ENCODE data around the gene CPXM1.

CPXM1 gene

GRCh38 chr20:2840138-2840966 is 39.9 kb upstream of the CPXM1 start, which contains the start of the genes PCED1A and VPS16:
Gene PCED1A, minus strand, starts transcription at chr20:2840655. Its CDS starts 743 bp downstream, at chr20:2839912.
Gene VPS16, plus strand, starts transcription at chr20:2840745. Its CDS starts 30 bp downstream, at chr20:2840775.
- 5% methylated on average over 93 of the region's 98 CpGs for WGBS (ENCODE audit: insufficient coverage)
- H3K27ac ChIP-seq (ENCODE audit: insufficient read depth in 1 of 2, low read depth in 1 of 2, low read length in 2 of 2, poor library complexity in 1 of 2, severe bottlenecking in 2 of 2), result peak within 1 kb of the TSS in 1 of 2 experiments; percentile 78
- peaks cover 3 to 20% (median 13%) of the 10 kb centered on the region in 4 experiments for H3K4me1 ChIP-seq (ENCODE audit: control extremely low read depth in 1 of 4, control insufficient read depth in 4 of 4, insufficient read depth in 4 of 4, low read length in 3 of 4)
- H3K4me3 ChIP-seq (ENCODE audit: control insufficient read depth in 1 of 7, extremely low read depth in 1 of 7, insufficient read depth in 4 of 7, low read depth in 2 of 7, low read length in 6 of 7), result peak within 1 kb of the TSS; percentile 59 to 93 (median 84)
- no peaks in the 10 kb centered on the region for H3K27me3 ChIP-seq (replicated peaks in 2 of 5; ENCODE audit: control insufficient read depth in 4 of 5, insufficient read depth in 5 of 5, low read length in 4 of 5)
- ChIA-PET POLR2A (interaction anchor here (1.6 kb wide), 1 partner anchor 39 kb away, joined by 9 read pairs; no protein-coding TSS in a partner anchor), CTCF (interaction anchor here (0.9 to 1.7 kb wide), 3 partner anchors 9 to 11 kb away, joined by 4 to 7 read pairs (median 6); no protein-coding TSS in a partner anchor)
- H3K36me3 ChIP-seq (ENCODE audit: control insufficient read depth in 4 of 4, insufficient read depth in 4 of 4, low read length in 3 of 4), result peaks cover 0 to 27% (median 22%) of the 10 kb centered on the region in 4 experiments
- DNase-seq, result peak; percentile 82 to 93 (median 93)
- H3K9me3 ChIP-seq (ENCODE audit: control extremely low read depth in 1 of 5, control insufficient read depth in 4 of 5, insufficient read depth in 2 of 5, low read depth in 1 of 5, low read length in 4 of 5), result no peaks in the 10 kb centered on the region

DNA sequence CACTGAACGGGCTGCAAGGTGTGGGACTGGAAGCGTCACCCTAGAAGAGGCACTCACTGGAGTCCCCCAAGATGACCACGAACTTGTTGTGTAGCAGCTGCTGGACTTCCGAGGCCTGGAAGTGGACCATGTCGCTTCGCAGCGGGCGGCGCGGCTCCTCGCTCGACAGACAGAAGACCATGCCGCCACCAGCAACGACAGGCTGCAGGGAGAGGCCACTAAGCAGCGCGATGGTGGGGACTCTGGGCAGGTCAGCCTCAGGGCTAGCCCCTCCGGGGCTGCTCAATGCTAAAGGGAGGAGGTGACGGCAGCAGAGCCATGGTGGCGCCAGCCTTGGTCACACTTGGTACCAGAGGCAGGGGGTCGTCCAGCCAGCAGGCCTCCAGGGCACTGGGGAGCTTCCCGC is 39.3 kb upstream of the CPXM1 start:
- H3K27me3 ChIP-seq (replicated peaks in 2 of 5; ENCODE audit: control insufficient read depth in 4 of 5, insufficient read depth in 5 of 5, low read length in 4 of 5), result no peaks in the 10 kb centered on the region
- DNase-seq, result no peak
- H3K4me1 ChIP-seq (ENCODE audit: control extremely low read depth in 1 of 4, control insufficient read depth in 4 of 4, insufficient read depth in 4 of 4, low read length in 3 of 4), result peaks cover 3 to 20% (median 13%) of the 10 kb centered on the region in 4 experiments
- WGBS (ENCODE audit: insufficient coverage), result 92% methylated on average over 21 of the region's 21 CpGs
- ChIA-PET POLR2A (interaction anchor here (1.6 kb wide), 1 partner anchor 39 kb away, joined by 9 read pairs; no protein-coding TSS in a partner anchor), CTCF (interaction anchor here (1.7 kb wide), 1 partner anchor 10 kb away, joined by 7 read pairs; no protein-coding TSS in a partner anchor)
- peak overlapping the region in 1 of 2 experiments; percentile 78 for H3K27ac ChIP-seq (ENCODE audit: insufficient read depth in 1 of 2, low read depth in 1 of 2, low read length in 2 of 2, poor library complexity in 1 of 2, severe bottlenecking in 2 of 2)
- peaks cover 2 to 30% (median 24%) of the 10 kb centered on the region in 4 experiments for H3K36me3 ChIP-seq (ENCODE audit: control insufficient read depth in 4 of 4, insufficient read depth in 4 of 4, low read length in 3 of 4)
- no peaks in the 10 kb centered on the region for H3K9me3 ChIP-seq (ENCODE audit: control extremely low read depth in 1 of 5, control insufficient read depth in 4 of 5, insufficient read depth in 2 of 5, low read depth in 1 of 5, low read length in 4 of 5)
- peak overlapping the region in 5 of 7 experiments; percentile 17 to 93 (median 87) for H3K4me3 ChIP-seq (ENCODE audit: control insufficient read depth in 1 of 7, extremely low read depth in 1 of 7, insufficient read depth in 4 of 7, low read depth in 2 of 7, low read length in 6 of 7)

GRCh38 chr20:2838847-2839671 is 38.6 kb upstream of the CPXM1 start:
- peaks cover 2 to 31% (median 22%) of the 10 kb centered on the region in 4 experiments for H3K36me3 ChIP-seq (ENCODE audit: control insufficient read depth in 4 of 4, insufficient read depth in 4 of 4, low read length in 3 of 4)
- DNase-seq, result no peak
- 97% methylated on average over 5 of the region's 15 CpGs for WGBS (ENCODE audit: insufficient coverage)
- no peaks in the 10 kb centered on the region for H3K9me3 ChIP-seq (ENCODE audit: control extremely low read depth in 1 of 5, control insufficient read depth in 4 of 5, insufficient read depth in 2 of 5, low read depth in 1 of 5, low read length in 4 of 5)
- ChIA-PET POLR2A (interaction anchor here (1.6 kb wide), 1 partner anchor 38 kb away, joined by 9 read pairs; no protein-coding TSS in a partner anchor), CTCF (interaction anchor here (1.2 to 1.7 kb wide), 3 partner anchors 10 to 126 kb away, joined by 3 to 7 read pairs (median 3); no protein-coding TSS in a partner anchor)
- H3K4me1 ChIP-seq (ENCODE audit: control extremely low read depth in 1 of 4, control insufficient read depth in 4 of 4, insufficient read depth in 4 of 4, low read length in 3 of 4), result peaks cover 3 to 20% (median 13%) of the 10 kb centered on the region in 4 experiments
- H3K27ac ChIP-seq (ENCODE audit: insufficient read depth in 1 of 2, low read depth in 1 of 2, low read length in 2 of 2, poor library complexity in 1 of 2, severe bottlenecking in 2 of 2), result no peak overlapping the region
- no peaks in the 10 kb centered on the region for H3K27me3 ChIP-seq (replicated peaks in 2 of 5; ENCODE audit: control insufficient read depth in 4 of 5, insufficient read depth in 5 of 5, low read length in 4 of 5)
- no peak overlapping the region for H3K4me3 ChIP-seq (ENCODE audit: control insufficient read depth in 1 of 7, extremely low read depth in 1 of 7, insufficient read depth in 4 of 7, low read depth in 2 of 7, low read length in 6 of 7)

GRCh38 chr20:2838170-2838797 is 37.9 kb upstream of the CPXM1 start:
- ChIA-PET CTCF (interaction anchor here (1.2 to 1.4 kb wide), 2 partner anchors 13 to 125 kb away, joined by 3 read pairs; no protein-coding TSS in a partner anchor), POLR2A (no interaction called here)
- Histone ChIP-seq H3K4me1 (ENCODE audit: control extremely low read depth in 1 of 4, control insufficient read depth in 4 of 4, insufficient read depth in 4 of 4, low read length in 3 of 4) (peaks cover 3 to 20% (median 13%) of the 10 kb centered on the region in 4 experiments), H3K4me3 (ENCODE audit: control insufficient read depth in 1 of 7, extremely low read depth in 1 of 7, insufficient read depth in 4 of 7, low read depth in 2 of 7, low read length in 6 of 7) (no peak overlapping the region), H3K9me3 (ENCODE audit: control extremely low read depth in 1 of 5, control insufficient read depth in 4 of 5, insufficient read depth in 2 of 5, low read depth in 1 of 5, low read length in 4 of 5) (no peaks in the 10 kb centered on the region), H3K27me3 (replicated peaks in 2 of 5; ENCODE audit: control insufficient read depth in 4 of 5, insufficient read depth in 5 of 5, low read length in 4 of 5) (no peaks in the 10 kb centered on the region), H3K27ac (ENCODE audit: insufficient read depth in 1 of 2, low read depth in 1 of 2, low read length in 2 of 2, poor library complexity in 1 of 2, severe bottlenecking in 2 of 2) (no peak overlapping the region), H3K36me3 (ENCODE audit: control insufficient read depth in 4 of 4, insufficient read depth in 4 of 4, low read length in 3 of 4) (peaks cover 2 to 31% (median 19%) of the 10 kb centered on the region in 4 experiments)
- DNase-seq, result no peak
- 98% methylated on average over 19 of the region's 19 CpGs for WGBS (ENCODE audit: insufficient coverage)

DNA sequence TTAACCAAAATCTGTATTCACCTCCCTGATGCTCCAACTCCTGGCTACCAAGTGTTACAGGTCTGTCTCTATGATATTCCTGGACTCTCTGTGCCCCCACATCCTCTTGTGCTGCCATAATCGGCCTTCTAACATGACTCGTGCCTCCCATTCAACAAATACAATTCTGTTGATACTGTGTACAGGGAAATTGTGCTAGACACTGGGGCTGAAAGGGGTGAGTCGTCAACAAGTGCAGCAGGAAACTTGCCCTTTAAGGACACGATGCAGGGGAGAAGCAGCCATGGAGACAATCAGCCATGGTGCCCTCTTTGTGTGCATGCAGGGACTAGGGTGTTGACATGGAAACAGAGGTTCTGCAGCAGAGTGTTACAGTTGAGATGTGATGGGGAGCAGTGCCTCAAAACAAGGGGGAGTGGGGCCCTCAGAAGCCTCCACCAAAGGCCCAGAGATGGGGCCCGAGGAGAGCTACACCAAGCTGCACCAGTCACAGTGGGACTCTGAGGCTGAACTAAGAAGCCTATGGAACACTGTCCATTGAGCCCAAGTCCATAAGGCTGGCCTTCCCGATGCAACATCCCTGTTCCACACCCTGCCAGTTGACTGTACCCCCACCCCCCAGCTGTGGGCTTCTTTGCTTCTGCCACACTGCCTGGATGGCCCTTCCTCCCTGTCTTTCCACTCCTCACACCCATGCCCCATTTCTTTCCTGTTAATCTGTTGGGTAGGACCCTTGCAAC is 37.0 kb upstream of the CPXM1 start:
- WGBS (ENCODE audit: insufficient coverage), result 96% methylated on average over 4 of the region's 6 CpGs
- no peak overlapping the region for H3K4me3 ChIP-seq (ENCODE audit: control insufficient read depth in 1 of 7, extremely low read depth in 1 of 7, insufficient read depth in 4 of 7, low read depth in 2 of 7, low read length in 6 of 7)
- H3K4me1 ChIP-seq (ENCODE audit: control extremely low read depth in 1 of 4, control insufficient read depth in 4 of 4, insufficient read depth in 4 of 4, low read length in 3 of 4), result peaks cover 3 to 20% (median 13%) of the 10 kb centered on the region in 4 experiments
- H3K9me3 ChIP-seq (ENCODE audit: control extremely low read depth in 1 of 5, control insufficient read depth in 4 of 5, insufficient read depth in 2 of 5, low read depth in 1 of 5, low read length in 4 of 5), result no peaks in the 10 kb centered on the region
- ChIA-PET CTCF (no interaction called here), POLR2A (no interaction called here)
- H3K36me3 ChIP-seq (ENCODE audit: control insufficient read depth in 4 of 4, insufficient read depth in 4 of 4, low read length in 3 of 4), result peaks cover 2 to 31% (median 19%) of the 10 kb centered on the region in 4 experiments
- no peak for DNase-seq
- no peaks in the 10 kb centered on the region for H3K27me3 ChIP-seq (replicated peaks in 2 of 5; ENCODE audit: control insufficient read depth in 4 of 5, insufficient read depth in 5 of 5, low read length in 4 of 5)
- H3K27ac ChIP-seq (ENCODE audit: insufficient read depth in 1 of 2, low read depth in 1 of 2, low read length in 2 of 2, poor library complexity in 1 of 2, severe bottlenecking in 2 of 2), result no peak overlapping the region

- H3K9me3 ChIP-seq (ENCODE audit: control extremely low read depth in 1 of 5, control insufficient read depth in 4 of 5, insufficient read depth in 2 of 5, low read depth in 1 of 5, low read length in 4 of 5), result no peaks in the 10 kb centered on the region
- peaks cover 2 to 31% (median 19%) of the 10 kb centered on the region in 4 experiments for H3K36me3 ChIP-seq (ENCODE audit: control insufficient read depth in 4 of 4, insufficient read depth in 4 of 4, low read length in 3 of 4)
- 87% methylated on average over 5 of the region's 5 CpGs for WGBS (ENCODE audit: insufficient coverage)
- CTCF ChIA-PET, result interaction anchor here (1.0 kb wide), 1 partner anchor 16 kb away, joined by 3 read pairs; no protein-coding TSS in a partner anchor
- no peak overlapping the region for H3K27ac ChIP-seq (ENCODE audit: insufficient read depth in 1 of 2, low read depth in 1 of 2, low read length in 2 of 2, poor library complexity in 1 of 2, severe bottlenecking in 2 of 2)
- H3K4me1 ChIP-seq (ENCODE audit: control extremely low read depth in 1 of 4, control insufficient read depth in 4 of 4, insufficient read depth in 4 of 4, low read length in 3 of 4), result peaks cover 0 to 18% (median 11%) of the 10 kb centered on the region in 4 experiments
- H3K27me3 ChIP-seq (replicated peaks in 2 of 5; ENCODE audit: control insufficient read depth in 4 of 5, insufficient read depth in 5 of 5, low read length in 4 of 5), result no peaks in the 10 kb centered on the region
- POLR2A ChIA-PET, result no interaction called here
- no peak for DNase-seq
- no peak overlapping the region for H3K4me3 ChIP-seq (ENCODE audit: control insufficient read depth in 1 of 7, extremely low read depth in 1 of 7, insufficient read depth in 4 of 7, low read depth in 2 of 7, low read length in 6 of 7)
These were observed 35.6 kb upstream of the CPXM1 start for GRCh38 chr20:2836035-2836434.

Data from common myeloid progenitor, CD34-positive (primary cell).